HUES64 (cell line): ENCODE measurements around the gene HDAC3. TPM values are rescaled to one million over a fixed set of nuclear protein-coding genes. Genes with fewer than 3 reads are reported as not detected.

Experiments
- H3K27ac ChIP-seq: 2 replicates; pipeline ENCODE4 v1.7.0; 2013; ENCODE audit warnings: low read depth, low read length, inconsistent platforms
- H3K27me3 ChIP-seq: 2 replicates; pipeline ENCODE4 v1.6.1; 2013; ENCODE audit warnings: mild to moderate bottlenecking, low read length; ENCODE audit not compliant: insufficient read depth
- H3K36me3 ChIP-seq: 2 replicates; pipeline ENCODE4 v1.6.1; 2013; ENCODE audit warnings: mild to moderate bottlenecking, low read length; ENCODE audit not compliant: insufficient read depth
- H3K4me1 ChIP-seq: 2 replicates; pipeline ENCODE4 v1.6.1; 2013; ENCODE audit warnings: mild to moderate bottlenecking, low read length, moderate library complexity; ENCODE audit not compliant: insufficient read depth
- H3K4me3 ChIP-seq: 2 replicates; pipeline ENCODE4 v1.5.1; 2013; ENCODE audit warnings: mild to moderate bottlenecking, low read length, moderate library complexity
- H3K9ac ChIP-seq: 2 replicates; pipeline ENCODE4 v1.6.1; 2013; ENCODE audit warnings: mild to moderate bottlenecking, low read depth, low read length
- H3K9me3 ChIP-seq: 2 replicates; pipeline ENCODE4 v1.6.1; 2013; ENCODE audit warnings: low read depth, low read length; ENCODE audit not compliant: insufficient read depth
- WGBS: fragments of 150-250, 120-280 bp; methylation state at CpG from one replicate; pipeline ENCODE4 v1.1.7; 2013; ENCODE audit warnings: missing lambda C conversion rate; 5-methylcytosine and 5-hydroxymethylcytosine counted together
- polyA plus RNA-seq, 2 experiments: library from polyadenylated mRNA; stranded (reverse); fragments of 50-300 nt; gene quantifications; one replicate each; pipeline ENCODE4 v1.2.3, GENCODE V29; 2013

HDAC3 gene
- 92.1 TPM for polyA plus RNA-seq (2013, experiment 1 of 2)
- 81.0 TPM for polyA plus RNA-seq (2013, experiment 2 of 2)

GRCh38 chr5:141636413-141637122 is at the start of gene HDAC3, which contains the start of gene RELL2:
Gene HDAC3 (minus strand): TSS chr5:141636849. CDS start chr5:141636790, 59 bp downstream.
Gene RELL2 (plus strand): TSS chr5:141636997. CDS start chr5:141638226, 1,229 bp downstream.
- Histone ChIP-seq H3K4me1 (peaks cover 3% of the 10 kb centered on the region), H3K9ac (peak within 1 kb of the TSS; percentile 91), H3K9me3 (no peaks in the 10 kb centered on the region), H3K27me3 (peaks cover 7% of the 10 kb centered on the region; the same call in 1 of the 2 replicates), H3K36me3 (peaks cover 31% of the 10 kb centered on the region), H3K4me3 (peak within 1 kb of the TSS; percentile 99), H3K27ac (peak within 1 kb of the TSS; percentile 85)
- under 1% methylated on average over 55 of the region's 55 CpGs for WGBS

GRCh38 chr5:141685591-141685990 is 48.9 kb upstream of the HDAC3 start:
- WGBS: 95% methylated on average over 1 of the region's 1 CpG
- no peak overlapping the region for H3K27ac ChIP-seq
- no peaks in the 10 kb centered on the region for H3K9me3 ChIP-seq
- no peak overlapping the region for H3K4me3 ChIP-seq
- no peaks in the 10 kb centered on the region for H3K36me3 ChIP-seq
- no peak overlapping the region for H3K9ac ChIP-seq
- H3K4me1 ChIP-seq: peaks cover 40% of the 10 kb centered on the region
- H3K27me3 ChIP-seq: peaks cover 4% of the 10 kb centered on the region; the same call in 1 of the 2 replicates

GRCh38 chr5:141683596-141684141 is 47.0 kb upstream of the HDAC3 start:
- H3K27me3 ChIP-seq: no peaks in the 10 kb centered on the region
- H3K27ac ChIP-seq: no peak overlapping the region
- peaks cover 11% of the 10 kb centered on the region for H3K36me3 ChIP-seq
- H3K4me1 ChIP-seq: peaks cover 39% of the 10 kb centered on the region
- no peaks in the 10 kb centered on the region for H3K9me3 ChIP-seq
- no peak overlapping the region for H3K4me3 ChIP-seq
- H3K9ac ChIP-seq: no peak overlapping the region

- H3K4me3 ChIP-seq: peak within 1 kb of the TSS; percentile 67
- no peaks in the 10 kb centered on the region for H3K27me3 ChIP-seq
- peaks cover 18% of the 10 kb centered on the region for H3K36me3 ChIP-seq
- peak within 1 kb of the TSS; percentile 88 for H3K27ac ChIP-seq
- peaks cover 29% of the 10 kb centered on the region for H3K4me1 ChIP-seq
- 3% methylated on average over 77 of the region's 77 CpGs for WGBS
- no peaks in the 10 kb centered on the region for H3K9me3 ChIP-seq
- peak within 1 kb of the TSS; percentile 69 for H3K9ac ChIP-seq
These were observed 45.3 kb upstream of the HDAC3 start, which contains the start of gene ARAP3 for GRCh38 chr5:141681695-141682641. Gene ARAP3 (minus strand): TSS chr5:141682230. CDS start chr5:141680486, 1,744 bp downstream.

GRCh38 chr5:141681295-141681694 is 44.6 kb upstream of the HDAC3 start:
- peak overlapping the region; percentile 67 for H3K4me3 ChIP-seq
- H3K36me3 ChIP-seq: peaks cover 18% of the 10 kb centered on the region
- no peaks in the 10 kb centered on the region for H3K27me3 ChIP-seq
- H3K4me1 ChIP-seq: peaks cover 29% of the 10 kb centered on the region
- 15% methylated on average over 2 of the region's 2 CpGs for WGBS
- no peaks in the 10 kb centered on the region for H3K9me3 ChIP-seq
- peak overlapping the region; percentile 88 for H3K27ac ChIP-seq
- H3K9ac ChIP-seq: peak overlapping the region; percentile 69

GRCh38 chr5:141680751-141681201 is 44.1 kb upstream of the HDAC3 start:
- WGBS: 6% methylated on average over 6 of the region's 6 CpGs
- Histone ChIP-seq H3K27me3 (no peaks in the 10 kb centered on the region), H3K9me3 (no peaks in the 10 kb centered on the region), H3K9ac (peak overlapping the region; percentile 69; the same call in 1 of the 2 replicates), H3K27ac (peak overlapping the region; percentile 88), H3K4me3 (peak overlapping the region; percentile 67), H3K36me3 (peaks cover 20% of the 10 kb centered on the region), H3K4me1 (peaks cover 31% of the 10 kb centered on the region)

- H3K36me3 ChIP-seq: peaks cover 22% of the 10 kb centered on the region
- H3K27me3 ChIP-seq: no peaks in the 10 kb centered on the region
- no peak overlapping the region for H3K9ac ChIP-seq
- 95% methylated on average over 16 of the region's 16 CpGs for WGBS
- peak overlapping the region; percentile 39 for H3K27ac ChIP-seq
- peak overlapping the region; percentile 27; the same call in 1 of the 2 replicates for H3K4me3 ChIP-seq
- no peaks in the 10 kb centered on the region for H3K9me3 ChIP-seq
- peaks cover 34% of the 10 kb centered on the region for H3K4me1 ChIP-seq
These were observed 43.5 kb upstream of the HDAC3 start for GRCh38 chr5:141680178-141680577.

- H3K27ac ChIP-seq: no peak overlapping the region
- no peak overlapping the region for H3K9ac ChIP-seq
- no peaks in the 10 kb centered on the region for H3K27me3 ChIP-seq
- peaks cover 31% of the 10 kb centered on the region for H3K36me3 ChIP-seq
- H3K9me3 ChIP-seq: no peaks in the 10 kb centered on the region
- H3K4me1 ChIP-seq: peaks cover 25% of the 10 kb centered on the region
- H3K4me3 ChIP-seq: no peak overlapping the region
These were observed 40.8 kb upstream of the HDAC3 start for GRCh38 chr5:141677415-141677814.

- H3K9me3 ChIP-seq: no peaks in the 10 kb centered on the region
- H3K4me3 ChIP-seq: no peak overlapping the region
- H3K4me1 ChIP-seq: peaks cover 15% of the 10 kb centered on the region
- no peak overlapping the region for H3K9ac ChIP-seq
- WGBS: 95% methylated on average over 4 of the region's 4 CpGs
- H3K27me3 ChIP-seq: no peaks in the 10 kb centered on the region
- peaks cover 48% of the 10 kb centered on the region for H3K36me3 ChIP-seq
- peak overlapping the region; percentile 34; the same call in 1 of the 2 replicates for H3K27ac ChIP-seq
These were observed 39.0 kb upstream of the HDAC3 start for GRCh38 chr5:141675672-141676071.

GRCh38 chr5:141674747-141675146 is 38.1 kb upstream of the HDAC3 start:
- H3K27ac ChIP-seq: peak overlapping the region; percentile 91
- H3K9me3 ChIP-seq: no peaks in the 10 kb centered on the region
- H3K36me3 ChIP-seq: peaks cover 52% of the 10 kb centered on the region
- H3K4me3 ChIP-seq: no peak overlapping the region
- WGBS: 13% methylated on average over 5 of the region's 5 CpGs
- no peaks in the 10 kb centered on the region for H3K27me3 ChIP-seq
- H3K4me1 ChIP-seq: peaks cover 11% of the 10 kb centered on the region
- H3K9ac ChIP-seq: peak overlapping the region; percentile 48
